Ovary (tissue), 3 donors: ENCODE data around the gene CEMIP.

Experiments used
- CTCF ChIP-seq, 3 donors: fragments of 450-650 bp in 2 of 3; fragments of 200-600 bp in 1 of 3; IDR thresholded peaks; one replicate each; pipeline versions ENCODE4 v1.5.1 to v1.8.0; 2016 to 2022; ENCODE audit warnings: antibody characterized with exemption in 3 of 3, mild to moderate bottlenecking in 1 of 3
- EP300 ChIP-seq: sonication (generic); formaldehyde crosslinking; IDR thresholded peaks from one replicate; pipeline ENCODE4 v1.6.1; 2017; ENCODE audit warnings: antibody characterized with exemption
- POLR2A ChIP-seq: fragments of 450-650 bp; IDR thresholded peaks from one replicate; pipeline ENCODE4 v1.6.1; 2017; ENCODE audit warnings: antibody characterized with exemption, mild to moderate bottlenecking, moderate library complexity
- donor health status: DM: no; HTN: no; CAD: no.

DNA sequence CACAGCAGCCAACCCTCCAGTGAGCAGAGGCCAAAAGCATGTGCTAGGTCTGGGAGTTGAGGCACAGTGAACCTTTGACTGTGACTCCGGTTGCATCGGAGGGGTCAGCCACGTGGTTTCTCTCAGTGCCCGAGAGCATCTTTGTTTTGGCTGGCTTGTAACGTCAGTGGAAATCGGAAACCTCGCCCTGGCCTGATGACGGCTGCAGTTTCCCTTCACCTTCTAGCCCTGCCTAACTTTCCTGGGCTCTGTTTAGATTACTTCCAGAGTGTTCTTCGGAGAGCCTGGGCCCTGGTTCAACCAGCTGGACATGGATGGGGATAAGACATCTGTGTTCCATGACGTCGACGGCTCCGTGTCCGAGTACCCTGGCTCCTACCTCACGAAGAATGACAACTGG lies 153.8 kb downstream of the CEMIP start:
- TF ChIP-seq CTCF (IDR thresholded peaks at IDR 0.05) (no peak), POLR2A (no peak), EP300 (no peak)
